K562 (cell line): ENCODE data around the gene PNMA8A. TPM values are rescaled to one million over a fixed set of nuclear protein-coding genes. Genes with fewer than 3 reads are reported as not detected.

Experiments
- ATAC-seq: fragments of 200-7000 bp; cut with Tn5 transposase; 3 replicates; pipeline ENCODE4 v1.9.1; 2020; ENCODE audit warnings: moderate library complexity
- BruUV-seq: library from RNA; stranded (reverse); fragments of 400-500 nt; replicated peaks from 2 replicates; lab custom pipeline; 2021; lab: Mats Ljungman, UMichigan
- CTCF ChIA-PET: fragments of 300-600 bp; formaldehyde crosslinking; extraction: SDS; loops from one replicate; lab custom pipeline; 2021; ENCODE audit warnings: low intra/inter-chr PET ratio; lab: Yijun Ruan, JAX
- POLR2A ChIA-PET: fragments of 300-600, 350-650 bp; sonication (Branson Sonifier 250); formaldehyde crosslinking; extraction: SDS; loops from one replicate; lab custom pipeline; 2021; ENCODE audit warnings: antibody characterized with exemption, inconsistent platforms; lab: Yijun Ruan, JAX
- DNase-seq, 4 experiments: peaks; one replicate each; pipeline versions ENCODE4 v3.0.0 to v3.0.0-alpha.2; 2011 to 2018; ENCODE audit warnings: low spot score in 3 of 4, mixed read lengths in 3 of 4; ENCODE audit errors: extremely low read depth in 1 of 4
- FAIRE-seq: peaks from 2 replicates; lab custom pipeline; 2011; peaks lifted over from hg19 to GRCh38; lab: Jason Lieb, UNC
- H2AFZ ChIP-seq: 2 replicates; pipeline ENCODE4 v1.6.0; 2011; ENCODE audit warnings: low read depth, low read length, control low read depth, inconsistent platforms
- H3K27ac ChIP-seq: fragments of 200-600 bp; 3 replicates; pipeline ENCODE4 v1.8.0; 2011; ENCODE audit warnings: low read depth, mild to moderate bottlenecking, control low read depth, inconsistent platforms, low read length, moderate library complexity, mixed read lengths; ENCODE audit errors: extremely low read depth
- H3K27me3 ChIP-seq, 2 experiments: fragments of 300-600 bp in 1 of 2; 2 replicates in 1 of 2; 3 replicates in 1 of 2; pipeline versions ENCODE4 v1.6.0 to v1.8.0; 2011; ENCODE audit warnings: inconsistent platforms in 2 of 2, low read length in 2 of 2, mild to moderate bottlenecking in 1 of 2, mixed read lengths in 1 of 2, moderate library complexity in 1 of 2; ENCODE audit not compliant: control insufficient read depth in 2 of 2, insufficient read depth in 2 of 2
- H3K36me3 ChIP-seq: fragments of 300-600 bp; 3 replicates; pipeline ENCODE4 v1.8.0; 2011; ENCODE audit warnings: mild to moderate bottlenecking, low read length, inconsistent platforms; ENCODE audit not compliant: control insufficient read depth, insufficient read depth
- H3K4me1 ChIP-seq, 2 experiments: fragments of 200-600 bp in 1 of 2; replicated peaks in 1 of 2; 2 replicates in 1 of 2; 3 replicates in 1 of 2; pipeline versions ENCODE4 v1.5.1 to v1.8.0; 2011; ENCODE audit warnings: inconsistent platforms in 2 of 2, low read length in 2 of 2, mild to moderate bottlenecking in 1 of 2, mixed read lengths in 1 of 2, moderate library complexity in 1 of 2; ENCODE audit not compliant: control insufficient read depth in 2 of 2, insufficient read depth in 2 of 2
- H3K4me2 ChIP-seq: 2 replicates; pipeline ENCODE4 v1.6.1; 2011; ENCODE audit warnings: low read length, control low read depth, inconsistent platforms, mixed read lengths; ENCODE audit not compliant: insufficient read depth
- H3K4me3 ChIP-seq: fragments of 200-600 bp; sonication (generic), shearing (Covaris generic); 2 replicates; pipeline ENCODE4 v1.5.1; 2016; ENCODE audit warnings: control low read depth, inconsistent platforms
- H3K79me2 ChIP-seq: fragments of 200-600 bp; 3 replicates; pipeline ENCODE4 v1.8.0; 2011; ENCODE audit warnings: low read length, inconsistent platforms; ENCODE audit not compliant: control insufficient read depth, insufficient read depth
- H3K9ac ChIP-seq, 2 experiments: 2 replicates each; pipeline versions ENCODE4 v1.6.0 to v1.6.1; 2011; ENCODE audit warnings: low read depth in 2 of 2, low read length in 2 of 2, control low read depth in 1 of 2, inconsistent platforms in 1 of 2, mild to moderate bottlenecking in 1 of 2, mixed read lengths in 1 of 2; ENCODE audit not compliant: insufficient read depth in 1 of 2
- H3K9me1 ChIP-seq: one replicate; pipeline ENCODE4 v1.6.0; 2011; ENCODE audit warnings: inconsistent platforms, mild to moderate bottlenecking, low read length, moderate library complexity; ENCODE audit not compliant: control insufficient read depth, insufficient read depth
- H3K9me3 ChIP-seq: replicated peaks from 2 replicates; pipeline ENCODE4 v1.5.1; 2011; ENCODE audit warnings: low read depth, low read length, inconsistent platforms; ENCODE audit not compliant: control insufficient read depth, insufficient read depth
- H4K20me1 ChIP-seq: replicated peaks from 2 replicates; pipeline ENCODE4 v1.6.1; 2011; ENCODE audit warnings: low read length, inconsistent platforms, mixed read lengths; ENCODE audit not compliant: control insufficient read depth, insufficient read depth
- ARID4B ChIP-seq: sonication (generic); formaldehyde crosslinking; IDR thresholded peaks from 2 replicates; pipeline ENCODE4 v1.8.0; 2022; ENCODE audit warnings: mild to moderate bottlenecking, missing genetic modification reagents
- ESRRB ChIP-seq: fragments of 250-450 bp; sonication (Bioruptor Pico); IDR thresholded peaks from 2 replicates; pipeline ENCODE4 v1.5.0; 2020; ENCODE audit warnings: mild to moderate bottlenecking, moderate library complexity, borderline replicate concordance
- WGBS: fragments of 100-300 bp; shearing (Covaris generic); methylation state at CpG from one replicate; pipeline ENCODE4 v1.1.6; 2016; ENCODE audit warnings: low coverage, mixed read lengths; ENCODE audit not compliant: insufficient coverage; ENCODE audit errors: missing lambda C conversion rate; 5-methylcytosine and 5-hydroxymethylcytosine counted together
- in situ Hi-C: fragments of 300-500 bp; cut with MboI; formaldehyde crosslinking; loops from 4 replicates; pipeline ENCODE4 v1.15.0; 2018; ENCODE audit warnings: inconsistent platforms, mixed read lengths
- intact Hi-C: fragments of 100-400 bp; cut with micrococcal nuclease; formaldehyde crosslinking; loops from 2 replicates; pipeline ENCODE4 v1.14.2; 2022
- polyA plus RNA-seq, 8 experiments: library from polyadenylated mRNA; depleted of rRNA in 4 of 8; stranded (reverse) in 5 of 8; unstranded in 3 of 8; fragments of >200 nt; fragmentation: Nextera tagmentation in 2 of 8; fragmentation: Illumina TruSeq in 1 of 8; extraction: Ambion mirVana in 2 of 8; extraction: Trizol in 1 of 8; gene quantifications; 2 replicates each; pipeline versions ENCODE4 v1.2.1 to v1.2.3, GENCODE V29; 2011 to 2014; ENCODE audit warnings: inconsistent platforms in 1 of 8, missing spikeins in 1 of 8
- total RNA-seq, 7 experiments: library from RNA; depleted of rRNA in 6 of 7; stranded (reverse); fragments of >200 nt in 6 of 7; fragmentation: Illumina TruSeq in 2 of 7; extraction: Trizol in 2 of 7; gene quantifications; 2 replicates each; pipeline versions ENCODE4 v1.2.1 to v1.2.3, GENCODE V29; 2011 to 2021; ENCODE audit warnings: low replicate concordance in 1 of 7

Gene PNMA8A
- total and polyA plus RNA-seq, 9 of the 15 experiments (the other 6 are each of a cell fraction or from before 2014, with no cell fraction given) = 6.6 to 23.8 (median 14.9) TPM

- no peak for FAIRE-seq
- CTCF ChIA-PET = no interaction called here
- peaks cover 23 to 39% of the 10 kb centered on the region in 2 experiments for H3K27me3 ChIP-seq
- no peak overlapping the region for H3K4me3 ChIP-seq
- TF ChIP-seq ARID4B (CRISPR knock-in tag) = no peak
- TF ChIP-seq ESRRB (CRISPR knock-in tag) = no peak
- TF ChIP-seq, all 486 proteins: peak for 0
- H4K20me1 ChIP-seq = no peaks in the 10 kb centered on the region
- intact Hi-C loops = no loop called here
- 0% methylated on average over 2 of the region's 2 CpGs for WGBS
- POLR2A ChIA-PET = interaction anchor here (0.6 to 1.1 kb wide), 4 partner anchors 11 to 18 kb away, joined by 3 to 4 read pairs (median 3); no protein-coding TSS in a partner anchor
- ATAC-seq (no peak), DNase-seq (no peak)
- no peaks in the 10 kb centered on the region for H3K9me1 ChIP-seq
- in situ Hi-C loops = no loop called here
- no peaks in the 10 kb centered on the region for H3K36me3 ChIP-seq
- no peak overlapping the region for H3K27ac ChIP-seq
- H2AFZ ChIP-seq = no peak overlapping the region
- no peaks in the 10 kb centered on the region for H3K9me3 ChIP-seq
- no peak overlapping the region for H3K9ac ChIP-seq
- no peaks in the 10 kb centered on the region for H3K4me1 ChIP-seq
- no TSS peak for BruUV-seq
- H3K4me2 ChIP-seq = no peak overlapping the region
- H3K79me2 ChIP-seq = no peaks in the 10 kb centered on the region
Measured at GRCh38 chr19:46508206-46508605, 36.8 kb upstream of the PNMA8A start.
